ENCODE data around the gene PRKG1.

Gene PRKG1

GRCh38 chr10:52105301-52105700, 1031.0 kb downstream of the PRKG1 start:
- no peak for DNase-seq (ENCODE audit: low spot score)
- Mint-ChIP-seq H3K4me1 (ENCODE audit: low read depth) (no peaks in the 10 kb centered on the region), H3K27ac (no peak overlapping the region), H3K4me3 (no peak overlapping the region), H3K9me3 (no peaks in the 10 kb centered on the region), H3K36me3 (ENCODE audit: low read depth) (no peaks in the 10 kb centered on the region), H3K27me3 (ENCODE audit: low read depth) (no peaks in the 10 kb centered on the region)

GRCh38 chr10:52106011-52106410, 1031.7 kb downstream of the PRKG1 start:
- Mint-ChIP-seq H3K27me3 (ENCODE audit: low read depth) (no peaks in the 10 kb centered on the region), H3K4me3 (no peak overlapping the region), H3K4me1 (ENCODE audit: low read depth) (no peaks in the 10 kb centered on the region), H3K27ac (no peak overlapping the region), H3K36me3 (ENCODE audit: low read depth) (no peaks in the 10 kb centered on the region), H3K9me3 (no peaks in the 10 kb centered on the region)
- no peak for DNase-seq (ENCODE audit: low spot score)

- DNase-seq (ENCODE audit: low spot score): no peak
- Mint-ChIP-seq H3K27me3 (ENCODE audit: low read depth) (no peaks in the 10 kb centered on the region), H3K4me1 (ENCODE audit: low read depth) (no peaks in the 10 kb centered on the region), H3K36me3 (ENCODE audit: low read depth) (no peaks in the 10 kb centered on the region), H3K9me3 (no peaks in the 10 kb centered on the region), H3K4me3 (no peak overlapping the region), H3K27ac (no peak overlapping the region)
These were observed 1032.6 kb downstream of the PRKG1 start for GRCh38 chr10:52106899-52107298.

GRCh38 chr10:52108236-52108635, 1033.9 kb downstream of the PRKG1 start:
- Mint-ChIP-seq H3K9me3 (no peaks in the 10 kb centered on the region), H3K36me3 (ENCODE audit: low read depth) (no peaks in the 10 kb centered on the region), H3K27me3 (ENCODE audit: low read depth) (no peaks in the 10 kb centered on the region), H3K27ac (no peak overlapping the region), H3K4me1 (ENCODE audit: low read depth) (no peaks in the 10 kb centered on the region), H3K4me3 (no peak overlapping the region)
- DNase-seq (ENCODE audit: low spot score): no peak

- Mint-ChIP-seq H3K27ac (no peak overlapping the region), H3K4me3 (no peak overlapping the region), H3K36me3 (ENCODE audit: low read depth) (no peaks in the 10 kb centered on the region), H3K4me1 (ENCODE audit: low read depth) (no peaks in the 10 kb centered on the region), H3K9me3 (peaks cover under 1% of the 10 kb centered on the region), H3K27me3 (ENCODE audit: low read depth) (no peaks in the 10 kb centered on the region)
- no peak for DNase-seq (ENCODE audit: low spot score)
These were observed 1036.3 kb downstream of the PRKG1 start for GRCh38 chr10:52110576-52110975.

GRCh38 chr10:52111101-52111891, 1037.0 kb downstream of the PRKG1 start:
- no peak overlapping the region for H3K27ac Mint-ChIP-seq
- peaks cover 4% of the 10 kb centered on the region for H3K9me3 Mint-ChIP-seq
- DNase-seq (ENCODE audit: low spot score): no peak
- no peaks in the 10 kb centered on the region for H3K36me3 Mint-ChIP-seq (ENCODE audit: low read depth)
- H3K27me3 Mint-ChIP-seq (ENCODE audit: low read depth): no peaks in the 10 kb centered on the region
- H3K4me1 Mint-ChIP-seq (ENCODE audit: low read depth): no peaks in the 10 kb centered on the region
- no peak overlapping the region for H3K4me3 Mint-ChIP-seq

GRCh38 chr10:52115823-52116222, 1041.5 kb downstream of the PRKG1 start:
- H3K4me3 Mint-ChIP-seq: no peak overlapping the region
- DNase-seq (ENCODE audit: low spot score): no peak
- H3K4me1 Mint-ChIP-seq (ENCODE audit: low read depth): no peaks in the 10 kb centered on the region
- peaks cover 4% of the 10 kb centered on the region for H3K9me3 Mint-ChIP-seq
- H3K27ac Mint-ChIP-seq: no peak overlapping the region
- H3K27me3 Mint-ChIP-seq (ENCODE audit: low read depth): no peaks in the 10 kb centered on the region
- H3K36me3 Mint-ChIP-seq (ENCODE audit: low read depth): no peaks in the 10 kb centered on the region

- no peaks in the 10 kb centered on the region for H3K4me1 Mint-ChIP-seq (ENCODE audit: low read depth)
- H3K4me3 Mint-ChIP-seq: no peak overlapping the region
- no peak for DNase-seq (ENCODE audit: low spot score)
- no peak overlapping the region for H3K27ac Mint-ChIP-seq
- no peaks in the 10 kb centered on the region for H3K27me3 Mint-ChIP-seq (ENCODE audit: low read depth)
- peaks cover 4% of the 10 kb centered on the region for H3K9me3 Mint-ChIP-seq
- no peaks in the 10 kb centered on the region for H3K36me3 Mint-ChIP-seq (ENCODE audit: low read depth)
These were observed 1045.2 kb downstream of the PRKG1 start for GRCh38 chr10:52119507-52119906.

GRCh38 chr10:52121688-52122087, 1047.4 kb downstream of the PRKG1 start:
- H3K4me3 Mint-ChIP-seq: no peak overlapping the region
- no peak for DNase-seq (ENCODE audit: low spot score)
- no peaks in the 10 kb centered on the region for H3K36me3 Mint-ChIP-seq (ENCODE audit: low read depth)
- H3K9me3 Mint-ChIP-seq: no peaks in the 10 kb centered on the region
- H3K4me1 Mint-ChIP-seq (ENCODE audit: low read depth): no peaks in the 10 kb centered on the region
- no peaks in the 10 kb centered on the region for H3K27me3 Mint-ChIP-seq (ENCODE audit: low read depth)
- no peak overlapping the region for H3K27ac Mint-ChIP-seq

GRCh38 chr10:52128056-52128683, 1053.9 kb downstream of the PRKG1 start:
- Mint-ChIP-seq H3K27me3 (ENCODE audit: low read depth) (no peaks in the 10 kb centered on the region), H3K4me1 (ENCODE audit: low read depth) (no peaks in the 10 kb centered on the region), H3K4me3 (no peak overlapping the region), H3K27ac (no peak overlapping the region), H3K36me3 (ENCODE audit: low read depth) (no peaks in the 10 kb centered on the region), H3K9me3 (no peaks in the 10 kb centered on the region)
- no peak for DNase-seq (ENCODE audit: low spot score)

- Mint-ChIP-seq H3K27ac (no peak overlapping the region), H3K9me3 (no peaks in the 10 kb centered on the region), H3K4me3 (no peak overlapping the region), H3K27me3 (ENCODE audit: low read depth) (no peaks in the 10 kb centered on the region), H3K36me3 (ENCODE audit: low read depth) (no peaks in the 10 kb centered on the region), H3K4me1 (ENCODE audit: low read depth) (no peaks in the 10 kb centered on the region)
- DNase-seq (ENCODE audit: low spot score): no peak
These were observed 1055.3 kb downstream of the PRKG1 start for GRCh38 chr10:52129410-52130178.

GRCh38 chr10:52135101-52135500, 1060.8 kb downstream of the PRKG1 start:
- DNase-seq (ENCODE audit: low spot score): no peak
- H3K9me3 Mint-ChIP-seq: no peaks in the 10 kb centered on the region
- no peak overlapping the region for H3K27ac Mint-ChIP-seq
- H3K36me3 Mint-ChIP-seq (ENCODE audit: low read depth): no peaks in the 10 kb centered on the region
- no peak overlapping the region for H3K4me3 Mint-ChIP-seq
- no peaks in the 10 kb centered on the region for H3K4me1 Mint-ChIP-seq (ENCODE audit: low read depth)
- no peaks in the 10 kb centered on the region for H3K27me3 Mint-ChIP-seq (ENCODE audit: low read depth)

GRCh38 chr10:52136921-52137320, 1062.6 kb downstream of the PRKG1 start:
- Mint-ChIP-seq H3K36me3 (ENCODE audit: low read depth) (no peaks in the 10 kb centered on the region), H3K9me3 (no peaks in the 10 kb centered on the region), H3K27me3 (ENCODE audit: low read depth) (no peaks in the 10 kb centered on the region), H3K4me1 (ENCODE audit: low read depth) (no peaks in the 10 kb centered on the region), H3K4me3 (no peak overlapping the region), H3K27ac (no peak overlapping the region)
- no peak for DNase-seq (ENCODE audit: low spot score)

- no peak for DNase-seq (ENCODE audit: low spot score)
- Mint-ChIP-seq H3K4me3 (no peak overlapping the region), H3K27me3 (ENCODE audit: low read depth) (no peaks in the 10 kb centered on the region), H3K36me3 (ENCODE audit: low read depth) (no peaks in the 10 kb centered on the region), H3K27ac (no peak overlapping the region), H3K4me1 (ENCODE audit: low read depth) (no peaks in the 10 kb centered on the region), H3K9me3 (no peaks in the 10 kb centered on the region)
These were observed 1069.1 kb downstream of the PRKG1 start for GRCh38 chr10:52143338-52143737.
